GM23338 (cell line): ENCODE measurements around the gene AKAP10. TPM values are rescaled to one million over a fixed set of nuclear protein-coding genes. Genes with fewer than 3 reads are reported as not detected.
A peak's percentile ranks its signal among the peaks of the same experiment; 100 is the strongest.
"Not testable (repeated sequence)": the region's sequence is repeated elsewhere in the genome, so short reads cannot be mapped to it uniquely, and the experiment has no call there.

Experiments
- ATAC-seq: fragments of 200-7000 bp; cut with Tn5 transposase; 3 replicates; pipeline ENCODE4 v1.9.1; 2020
- DNase-seq: peaks from one replicate; pipeline ENCODE4 v3.0.0-alpha.2; 2015; ENCODE audit warnings: low spot score
- H2AFZ ChIP-seq: fragments of 200-600 bp; sonication (generic); 2 replicates; pipeline ENCODE4 v1.8.0; 2016; ENCODE audit warnings: antibody characterized with exemption, mild to moderate bottlenecking, moderate library complexity
- H3F3A ChIP-seq: fragments of 200-600 bp; sonication (generic); replicated peaks from 2 replicates; pipeline ENCODE4 v1.8.0; 2017; ENCODE audit warnings: antibody characterized with exemption, mixed run types, low read depth
- H3K27ac ChIP-seq: fragments of 200-600 bp; sonication (generic); 2 replicates; pipeline ENCODE4 v1.6.1; 2016; ENCODE audit warnings: low read depth
- H3K27me3 ChIP-seq: fragments of 200-600 bp; sonication (generic); 2 replicates; pipeline ENCODE4 v1.8.0; 2016; ENCODE audit warnings: mild to moderate bottlenecking, mixed run types, moderate library complexity; ENCODE audit not compliant: insufficient read depth
- H3K36me3 ChIP-seq: fragments of 200-600 bp; sonication (generic); 2 replicates; pipeline ENCODE4 v1.8.0; 2016; ENCODE audit warnings: mild to moderate bottlenecking; ENCODE audit not compliant: insufficient read depth
- H3K4me1 ChIP-seq: fragments of 200-600 bp; sonication (generic); 2 replicates; pipeline ENCODE4 v1.8.0; 2016; ENCODE audit warnings: mild to moderate bottlenecking, moderate library complexity; ENCODE audit not compliant: insufficient read depth
- H3K4me2 ChIP-seq: fragments of 200-600 bp; sonication (generic); 2 replicates; pipeline ENCODE4 v1.7.1; 2017; ENCODE audit warnings: mixed run types
- H3K4me3 ChIP-seq: fragments of 200-600 bp; sonication (generic); 2 replicates; pipeline ENCODE4 v1.6.1; 2016; ENCODE audit warnings: mixed run types
- H3K79me2 ChIP-seq: fragments of 200-600 bp; sonication (generic); replicated peaks from 2 replicates; pipeline ENCODE4 v1.8.0; 2017; ENCODE audit warnings: mild to moderate bottlenecking; ENCODE audit not compliant: insufficient read depth
- H3K9me2 ChIP-seq: fragments of 200-600 bp; sonication (generic); 2 replicates; pipeline ENCODE4 v1.8.0; 2017; ENCODE audit not compliant: insufficient read depth
- H4K20me1 ChIP-seq: fragments of 200-600 bp; sonication (generic); replicated peaks from 2 replicates; pipeline ENCODE4 v1.8.0; 2017; ENCODE audit warnings: mild to moderate bottlenecking; ENCODE audit not compliant: insufficient read depth
- H3K27ac Mint-ChIP-seq: 2 replicates; pipeline ENCODE4 v1.8.0; 2020; ENCODE audit warnings: inconsistent platforms, mild to moderate bottlenecking, moderate library complexity, mixed read lengths
- H3K27me3 Mint-ChIP-seq: 3 replicates; pipeline ENCODE4 v1.8.0; 2022; ENCODE audit warnings: low read depth, mild to moderate bottlenecking, moderate library complexity, mixed read lengths, inconsistent platforms; ENCODE audit not compliant: insufficient read depth, poor library complexity
- H3K36me3 Mint-ChIP-seq: 3 replicates; pipeline ENCODE4 v1.8.0; 2021; ENCODE audit warnings: low read depth, mild to moderate bottlenecking, inconsistent platforms, moderate library complexity, mixed read lengths
- H3K4me1 Mint-ChIP-seq: 3 replicates; pipeline ENCODE4 v1.8.0; 2020; ENCODE audit warnings: mild to moderate bottlenecking, inconsistent platforms, mixed read lengths
- H3K4me3 Mint-ChIP-seq: 3 replicates; pipeline ENCODE4 v1.8.0; 2021; ENCODE audit warnings: moderate library complexity, mild to moderate bottlenecking, inconsistent platforms, mixed read lengths
- H3K9me3 Mint-ChIP-seq: 3 replicates; pipeline ENCODE4 v1.8.0; 2020; ENCODE audit warnings: moderate library complexity, mild to moderate bottlenecking, inconsistent platforms, mixed read lengths
- CREB1 ChIP-seq: fragments of 250-450 bp; sonication (Bioruptor Pico); IDR thresholded peaks from 2 replicates; pipeline ENCODE4 v1.5.0; 2020; ENCODE audit warnings: low read depth, mild to moderate bottlenecking, moderate library complexity
- EZH2 ChIP-seq: fragments of 200-600 bp; sonication (generic); IDR thresholded peaks from one replicate; pipeline ENCODE4 v1.8.0; 2017; ENCODE audit warnings: antibody characterized with exemption, mild to moderate bottlenecking, low read depth; ENCODE audit not compliant: unreplicated experiment
- EZH2phosphoT487 ChIP-seq: fragments of 200-600 bp; sonication (generic); IDR thresholded peaks from one replicate; pipeline ENCODE4 v1.8.1; 2018; ENCODE audit warnings: antibody characterized with exemption; ENCODE audit not compliant: unreplicated experiment
- JUNB ChIP-seq: IDR thresholded peaks from one replicate; pipeline ENCODE4 v1.6.1; 2016; ENCODE audit warnings: antibody characterized with exemption; ENCODE audit not compliant: unreplicated experiment
- NANOG ChIP-seq: IDR thresholded peaks from 2 replicates; pipeline ENCODE4 v1.6.1; 2016; ENCODE audit warnings: antibody characterized with exemption, borderline replicate concordance
- STAT1 ChIP-seq: IDR thresholded peaks from one replicate; pipeline ENCODE4 v1.6.1; 2016; ENCODE audit warnings: antibody characterized with exemption; ENCODE audit not compliant: unreplicated experiment
- ZNF331 ChIP-seq: fragments of 250-450 bp; sonication (Bioruptor Pico); IDR thresholded peaks from 2 replicates; pipeline ENCODE4 v1.5.0; 2020; ENCODE audit warnings: low read depth, mild to moderate bottlenecking, moderate library complexity
- polyA plus RNA-seq: library from polyadenylated mRNA; unstranded; fragments of >200 nt; fragmentation: Nextera tagmentation; extraction: Ambion mirVana; gene quantifications from 2 replicates; pipeline ENCODE4 v1.2.1, GENCODE V29; 2016
- total RNA-seq: library from RNA; depleted of rRNA; stranded (reverse); fragments of >200 nt; shearing (Covaris generic); gene quantifications from 2 replicates; pipeline ENCODE4 v1.2.3, GENCODE V29; 2014
- TF ChIP-seq, protein P1 (sequence below): fragments of 250-450 bp; sonication (Bioruptor Pico); IDR thresholded peaks from 2 replicates; pipeline ENCODE4 v1.5.0; 2020; ENCODE audit warnings: mild to moderate bottlenecking, moderate library complexity
- TF ChIP-seq, protein P2 (sequence below): IDR thresholded peaks from one replicate; pipeline ENCODE4 v1.6.1; 2018; ENCODE audit warnings: antibody characterized with exemption; ENCODE audit not compliant: unreplicated experiment

The AKAP10 gene
- total and polyA plus RNA-seq, 2 experiments from 2014 or later, result 16.7 to 25.9 TPM

- peaks cover 5% of the 10 kb centered on the region; the same call in 1 of the 2 replicates for H3K36me3 ChIP-seq
These were observed 4.5 kb downstream of the AKAP10 start for GRCh38 chr17:19973156-19973555.

GRCh38 chr17:19962954-19963353, 14.7 kb downstream of the AKAP10 start:
- H3K4me2 ChIP-seq, H3K4me3 Mint-ChIP-seq, H3K27ac ChIP-seq, DNase-seq, ATAC-seq, H3K27me3 ChIP-seq, H3K9me3 Mint-ChIP-seq, H2AFZ ChIP-seq, H3K4me3 ChIP-seq, H3K4me1 ChIP-seq, H3K27me3 Mint-ChIP-seq, H3K27ac Mint-ChIP-seq, H3K4me1 Mint-ChIP-seq, H3K9me2 ChIP-seq, H3F3A ChIP-seq: not testable (repeated sequence)
- Histone ChIP-seq H4K20me1 (0 out of 2 replicates have a peak, but pooled peaks cover 16% of the 10 kb centered on the region), H3K79me2 (peaks cover 45% of the 10 kb centered on the region), H3K36me3 (peaks cover 13% of the 10 kb centered on the region; the same call in 1 of the 2 replicates)
- H3K36me3 Mint-ChIP-seq, result peaks cover 35% of the 10 kb centered on the region

More at GRCh38 chr17:19973156-19973555, 4.5 kb downstream of the AKAP10 start:
- peaks cover 94% of the 10 kb centered on the region for H3K79me2 ChIP-seq
- peaks cover 29% of the 10 kb centered on the region for H4K20me1 ChIP-seq
- H3K9me2 ChIP-seq, result no peaks in the 10 kb centered on the region
- no peak for ATAC-seq
- H3K4me1 ChIP-seq, result no peaks in the 10 kb centered on the region
- H3K27ac ChIP-seq, result peak overlapping the region; percentile 35; the same call in 1 of the 2 replicates
- TF ChIP-seq EZH2phosphoT487 (no peak), JUNB (no peak), STAT1 (no peak), CREB1 (CRISPR knock-in tag) (no peak), NANOG (no peak), ZNF331 (no peak), EZH2 (no peak)
- TF ChIP-seq, protein P1, sequence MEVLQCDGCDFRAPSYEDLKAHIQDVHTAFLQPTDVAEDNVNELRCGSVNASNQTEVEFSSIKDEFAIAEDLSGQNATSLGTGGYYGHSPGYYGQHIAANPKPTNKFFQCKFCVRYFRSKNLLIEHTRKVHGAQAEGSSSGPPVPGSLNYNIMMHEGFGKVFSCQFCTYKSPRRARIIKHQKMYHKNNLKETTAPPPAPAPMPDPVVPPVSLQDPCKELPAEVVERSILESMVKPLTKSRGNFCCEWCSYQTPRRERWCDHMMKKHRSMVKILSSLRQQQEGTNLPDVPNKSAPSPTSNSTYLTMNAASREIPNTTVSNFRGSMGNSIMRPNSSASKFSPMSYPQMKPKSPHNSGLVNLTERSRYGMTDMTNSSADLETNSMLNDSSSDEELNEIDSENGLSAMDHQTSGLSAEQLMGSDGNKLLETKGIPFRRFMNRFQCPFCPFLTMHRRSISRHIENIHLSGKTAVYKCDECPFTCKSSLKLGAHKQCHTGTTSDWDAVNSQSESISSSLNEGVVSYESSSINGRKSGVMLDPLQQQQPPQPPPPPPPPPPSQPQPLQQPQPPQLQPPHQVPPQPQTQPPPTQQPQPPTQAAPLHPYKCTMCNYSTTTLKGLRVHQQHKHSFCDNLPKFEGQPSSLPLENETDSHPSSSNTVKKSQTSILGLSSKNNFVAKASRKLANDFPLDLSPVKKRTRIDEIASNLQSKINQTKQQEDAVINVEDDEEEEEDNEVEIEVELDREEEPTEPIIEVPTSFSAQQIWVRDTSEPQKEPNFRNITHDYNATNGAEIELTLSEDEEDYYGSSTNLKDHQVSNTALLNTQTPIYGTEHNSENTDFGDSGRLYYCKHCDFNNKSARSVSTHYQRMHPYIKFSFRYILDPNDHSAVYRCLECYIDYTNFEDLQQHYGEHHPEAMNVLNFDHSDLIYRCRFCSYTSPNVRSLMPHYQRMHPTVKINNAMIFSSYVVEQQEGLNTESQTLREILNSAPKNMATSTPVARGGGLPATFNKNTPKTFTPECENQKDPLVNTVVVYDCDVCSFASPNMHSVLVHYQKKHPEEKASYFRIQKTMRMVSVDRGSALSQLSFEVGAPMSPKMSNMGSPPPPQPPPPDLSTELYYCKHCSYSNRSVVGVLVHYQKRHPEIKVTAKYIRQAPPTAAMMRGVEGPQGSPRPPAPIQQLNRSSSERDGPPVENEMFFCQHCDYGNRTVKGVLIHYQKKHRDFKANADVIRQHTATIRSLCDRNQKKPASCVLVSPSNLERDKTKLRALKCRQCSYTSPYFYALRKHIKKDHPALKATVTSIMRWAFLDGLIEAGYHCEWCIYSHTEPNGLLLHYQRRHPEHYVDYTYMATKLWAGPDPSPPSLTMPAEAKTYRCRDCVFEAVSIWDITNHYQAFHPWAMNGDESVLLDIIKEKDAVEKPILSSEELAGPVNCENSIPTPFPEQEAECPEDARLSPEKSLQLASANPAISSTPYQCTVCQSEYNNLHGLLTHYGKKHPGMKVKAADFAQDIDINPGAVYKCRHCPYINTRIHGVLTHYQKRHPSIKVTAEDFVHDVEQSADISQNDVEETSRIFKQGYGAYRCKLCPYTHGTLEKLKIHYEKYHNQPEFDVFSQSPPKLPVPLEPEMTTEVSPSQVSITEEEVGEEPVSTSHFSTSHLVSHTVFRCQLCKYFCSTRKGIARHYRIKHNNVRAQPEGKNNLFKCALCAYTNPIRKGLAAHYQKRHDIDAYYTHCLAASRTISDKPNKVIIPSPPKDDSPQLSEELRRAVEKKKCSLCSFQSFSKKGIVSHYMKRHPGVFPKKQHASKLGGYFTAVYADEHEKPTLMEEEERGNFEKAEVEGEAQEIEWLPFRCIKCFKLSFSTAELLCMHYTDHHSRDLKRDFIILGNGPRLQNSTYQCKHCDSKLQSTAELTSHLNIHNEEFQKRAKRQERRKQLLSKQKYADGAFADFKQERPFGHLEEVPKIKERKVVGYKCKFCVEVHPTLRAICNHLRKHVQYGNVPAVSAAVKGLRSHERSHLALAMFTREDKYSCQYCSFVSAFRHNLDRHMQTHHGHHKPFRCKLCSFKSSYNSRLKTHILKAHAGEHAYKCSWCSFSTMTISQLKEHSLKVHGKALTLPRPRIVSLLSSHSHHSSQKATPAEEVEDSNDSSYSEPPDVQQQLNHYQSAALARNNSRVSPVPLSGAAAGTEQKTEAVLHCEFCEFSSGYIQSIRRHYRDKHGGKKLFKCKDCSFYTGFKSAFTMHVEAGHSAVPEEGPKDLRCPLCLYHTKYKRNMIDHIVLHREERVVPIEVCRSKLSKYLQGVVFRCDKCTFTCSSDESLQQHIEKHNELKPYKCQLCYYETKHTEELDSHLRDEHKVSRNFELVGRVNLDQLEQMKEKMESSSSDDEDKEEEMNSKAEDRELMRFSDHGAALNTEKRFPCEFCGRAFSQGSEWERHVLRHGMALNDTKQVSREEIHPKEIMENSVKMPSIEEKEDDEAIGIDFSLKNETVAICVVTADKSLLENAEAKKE (CRISPR knock-in tag), result no peak
- TF ChIP-seq, protein P2, sequence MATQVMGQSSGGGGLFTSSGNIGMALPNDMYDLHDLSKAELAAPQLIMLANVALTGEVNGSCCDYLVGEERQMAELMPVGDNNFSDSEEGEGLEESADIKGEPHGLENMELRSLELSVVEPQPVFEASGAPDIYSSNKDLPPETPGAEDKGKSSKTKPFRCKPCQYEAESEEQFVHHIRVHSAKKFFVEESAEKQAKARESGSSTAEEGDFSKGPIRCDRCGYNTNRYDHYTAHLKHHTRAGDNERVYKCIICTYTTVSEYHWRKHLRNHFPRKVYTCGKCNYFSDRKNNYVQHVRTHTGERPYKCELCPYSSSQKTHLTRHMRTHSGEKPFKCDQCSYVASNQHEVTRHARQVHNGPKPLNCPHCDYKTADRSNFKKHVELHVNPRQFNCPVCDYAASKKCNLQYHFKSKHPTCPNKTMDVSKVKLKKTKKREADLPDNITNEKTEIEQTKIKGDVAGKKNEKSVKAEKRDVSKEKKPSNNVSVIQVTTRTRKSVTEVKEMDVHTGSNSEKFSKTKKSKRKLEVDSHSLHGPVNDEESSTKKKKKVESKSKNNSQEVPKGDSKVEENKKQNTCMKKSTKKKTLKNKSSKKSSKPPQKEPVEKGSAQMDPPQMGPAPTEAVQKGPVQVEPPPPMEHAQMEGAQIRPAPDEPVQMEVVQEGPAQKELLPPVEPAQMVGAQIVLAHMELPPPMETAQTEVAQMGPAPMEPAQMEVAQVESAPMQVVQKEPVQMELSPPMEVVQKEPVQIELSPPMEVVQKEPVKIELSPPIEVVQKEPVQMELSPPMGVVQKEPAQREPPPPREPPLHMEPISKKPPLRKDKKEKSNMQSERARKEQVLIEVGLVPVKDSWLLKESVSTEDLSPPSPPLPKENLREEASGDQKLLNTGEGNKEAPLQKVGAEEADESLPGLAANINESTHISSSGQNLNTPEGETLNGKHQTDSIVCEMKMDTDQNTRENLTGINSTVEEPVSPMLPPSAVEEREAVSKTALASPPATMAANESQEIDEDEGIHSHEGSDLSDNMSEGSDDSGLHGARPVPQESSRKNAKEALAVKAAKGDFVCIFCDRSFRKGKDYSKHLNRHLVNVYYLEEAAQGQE, result no peak
- peaks cover 4% of the 10 kb centered on the region for H3K9me3 Mint-ChIP-seq
- no peak overlapping the region for H3K27ac Mint-ChIP-seq
- peaks cover 3% of the 10 kb centered on the region; the same call in 2 of the 3 replicates for H3K4me1 Mint-ChIP-seq
- no peaks in the 10 kb centered on the region for H3K27me3 ChIP-seq
- 0 out of 2 replicates have a peak, but pooled peaks cover 1% of the 10 kb centered on the region for H3F3A ChIP-seq
- no peak overlapping the region for H3K4me2 ChIP-seq
- no peak for DNase-seq
- H2AFZ ChIP-seq, result no peak overlapping the region
- H3K27me3 Mint-ChIP-seq, result peaks cover 2% of the 10 kb centered on the region
- peaks cover 45% of the 10 kb centered on the region for H3K36me3 Mint-ChIP-seq
- no peak overlapping the region for H3K4me3 ChIP-seq
- H3K4me3 Mint-ChIP-seq, result no peak overlapping the region
